Lung (tissue), 12 donors: ENCODE measurements around the gene RETREG1. TPM values are rescaled to one million over a fixed set of nuclear protein-coding genes. Genes with fewer than 3 reads are reported as not detected.

Source experiments
- ATAC-seq: fragments of 200-7000 bp; cut with Tn5 transposase; one replicate; pipeline ENCODE4 v1.9.1; 2020; ENCODE audit warnings: moderate number of reproducible peaks; ENCODE audit not compliant: insufficient read depth, low FRiP score
- DNase-seq, 3 donors: peaks; one replicate each; pipeline ENCODE4 v3.0.0-alpha.2; 2013 to 2017
- H3K27ac ChIP-seq, 2 donors: one replicate each; pipeline ENCODE4 v1.5.1; 2013; ENCODE audit warnings: mild to moderate bottlenecking in 2 of 2, moderate library complexity in 2 of 2, control low read depth in 1 of 2, inconsistent platforms in 1 of 2, low read depth in 1 of 2, low read length in 1 of 2
- H3K27me3 ChIP-seq, 3 donors: one replicate each; pipeline ENCODE4 v1.5.1; 2013; ENCODE audit warnings: low read length in 2 of 3; ENCODE audit not compliant: control insufficient read depth in 3 of 3, insufficient read depth in 3 of 3
- H3K36me3 ChIP-seq, 4 donors: one replicate each; pipeline ENCODE4 v1.5.1; 2013; ENCODE audit warnings: low read length in 4 of 4, mild to moderate bottlenecking in 1 of 4, moderate library complexity in 1 of 4; ENCODE audit not compliant: control insufficient read depth in 4 of 4, insufficient read depth in 4 of 4
- H3K4me1 ChIP-seq, 5 donors: one replicate each; pipeline ENCODE4 v1.5.1; 2013; ENCODE audit warnings: low read length in 5 of 5, mild to moderate bottlenecking in 2 of 5, moderate library complexity in 1 of 5; ENCODE audit not compliant: control insufficient read depth in 5 of 5, insufficient read depth in 5 of 5
- H3K4me3 ChIP-seq: one replicate; pipeline ENCODE4 v1.5.1; 2013; ENCODE audit warnings: mild to moderate bottlenecking, control low read depth, moderate library complexity
- H3K9ac ChIP-seq, 2 donors: one replicate each; pipeline ENCODE4 v1.5.1; 2013; ENCODE audit warnings: low read length in 2 of 2, control low read depth in 1 of 2; ENCODE audit not compliant: insufficient read depth in 1 of 2
- H3K9me3 ChIP-seq, 4 donors: one replicate each; pipeline ENCODE4 v1.5.1; 2013; ENCODE audit warnings: low read length in 3 of 4, mild to moderate bottlenecking in 1 of 4, moderate library complexity in 1 of 4; ENCODE audit not compliant: control insufficient read depth in 4 of 4, insufficient read depth in 3 of 4
- WGBS, 2 donors: extraction: QIAGEN DNeasy Blood & Tissue Kit; methylation state at CpG; one replicate each; pipeline ENCODE4 v1.1.7; 2013; 5-methylcytosine and 5-hydroxymethylcytosine counted together
- polyA plus RNA-seq, 2 donors: library from polyadenylated mRNA; stranded (reverse); fragments of 200-250 nt; gene quantifications; one replicate each; pipeline ENCODE4 v1.2.1, GENCODE V29; 2013
- total RNA-seq, 2 donors: library from RNA; depleted of rRNA in 1 of 2; stranded (reverse); fragments of >200 nt in 1 of 2; gene quantifications; one replicate each; pipeline ENCODE4 v1.2.1, GENCODE V29; 2014 to 2021
- TF ChIP-seq, protein P1 (sequence below): IDR thresholded peaks from 2 replicates; pipeline ENCODE4 v1.5.1; 2012; ENCODE audit warnings: mild to moderate bottlenecking; ENCODE audit errors: control extremely low read depth, extremely low read depth
- donor health status: control.
- donor health status: control.
- donor health status: Bipolar disorder and iron deficiency.
- donor health status: healthy.
- donor health status: DM: yes; HTN: yes; CAD: no.

The RETREG1 gene
- total and polyA plus RNA-seq, 4 donors: 6.8 to 19.5 (median 9.6) TPM

DNA sequence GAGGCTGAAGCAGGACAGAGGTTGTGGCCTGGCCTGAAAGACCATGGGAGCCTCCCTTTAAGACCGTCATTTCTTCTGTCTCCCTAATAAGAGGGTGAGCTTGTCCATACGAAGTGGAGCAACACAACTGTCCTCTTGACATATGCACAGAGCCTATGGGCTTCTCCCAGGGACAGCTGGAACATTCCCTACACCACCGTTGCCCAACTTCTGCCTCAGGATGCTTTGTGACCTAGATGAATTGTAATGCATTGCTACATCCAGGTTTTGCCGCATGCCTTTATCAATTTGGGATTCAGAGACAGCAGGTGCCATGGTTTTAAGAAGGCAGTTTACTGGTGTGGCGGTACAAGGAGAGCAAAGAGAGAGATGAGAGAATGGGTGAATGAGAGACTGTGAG, 116.8 kb downstream of the RETREG1 start:
- Histone ChIP-seq H3K27ac (peak overlapping the region in 1 of 2 donors; percentile 10), H3K9me3 (peaks cover 0 to 7% (median 1%) of the 10 kb centered on the region in 4 donors), H3K4me3 (no peak overlapping the region), H3K36me3 (no peaks in the 10 kb centered on the region), H3K4me1 (no peaks in the 10 kb centered on the region), H3K27me3 (no peaks in the 10 kb centered on the region), H3K9ac (no peak overlapping the region)
- no peak for DNase-seq
- TF ChIP-seq, protein P1, sequence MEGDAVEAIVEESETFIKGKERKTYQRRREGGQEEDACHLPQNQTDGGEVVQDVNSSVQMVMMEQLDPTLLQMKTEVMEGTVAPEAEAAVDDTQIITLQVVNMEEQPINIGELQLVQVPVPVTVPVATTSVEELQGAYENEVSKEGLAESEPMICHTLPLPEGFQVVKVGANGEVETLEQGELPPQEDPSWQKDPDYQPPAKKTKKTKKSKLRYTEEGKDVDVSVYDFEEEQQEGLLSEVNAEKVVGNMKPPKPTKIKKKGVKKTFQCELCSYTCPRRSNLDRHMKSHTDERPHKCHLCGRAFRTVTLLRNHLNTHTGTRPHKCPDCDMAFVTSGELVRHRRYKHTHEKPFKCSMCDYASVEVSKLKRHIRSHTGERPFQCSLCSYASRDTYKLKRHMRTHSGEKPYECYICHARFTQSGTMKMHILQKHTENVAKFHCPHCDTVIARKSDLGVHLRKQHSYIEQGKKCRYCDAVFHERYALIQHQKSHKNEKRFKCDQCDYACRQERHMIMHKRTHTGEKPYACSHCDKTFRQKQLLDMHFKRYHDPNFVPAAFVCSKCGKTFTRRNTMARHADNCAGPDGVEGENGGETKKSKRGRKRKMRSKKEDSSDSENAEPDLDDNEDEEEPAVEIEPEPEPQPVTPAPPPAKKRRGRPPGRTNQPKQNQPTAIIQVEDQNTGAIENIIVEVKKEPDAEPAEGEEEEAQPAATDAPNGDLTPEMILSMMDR: no peak
- no peak for ATAC-seq
- 89 to 94% methylated on average over 5 of the region's 5 CpGs for WGBS, 2 donors

DNA sequence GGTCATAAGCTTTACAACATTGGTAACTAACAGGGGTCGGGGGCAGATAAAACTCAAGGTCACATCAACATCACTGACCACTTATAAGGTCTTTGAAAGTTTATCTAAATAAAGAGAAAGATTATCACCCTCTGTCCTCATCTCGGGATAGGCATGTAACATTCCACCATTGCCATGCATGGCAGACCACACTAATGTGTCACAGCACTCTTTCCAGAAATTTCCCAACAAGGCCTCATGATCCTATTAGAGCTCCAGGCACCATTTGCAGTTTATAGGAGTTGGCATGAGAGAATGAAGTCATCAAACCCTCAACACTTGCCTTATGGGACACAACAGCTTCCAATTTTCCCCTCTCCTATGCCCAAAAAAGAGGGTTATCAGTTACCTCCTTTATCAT, 119.3 kb downstream of the RETREG1 start:
- DNase-seq (no peak), ATAC-seq (no peak)
- Histone ChIP-seq H3K4me1 (peaks cover 0 to 7% (median 0%) of the 10 kb centered on the region in 5 donors), H3K4me3 (no peak overlapping the region), H3K27ac (peak overlapping the region in 1 of 2 donors; percentile 81), H3K9ac (no peak overlapping the region), H3K27me3 (no peaks in the 10 kb centered on the region), H3K9me3 (peaks cover 0 to 10% (median 2%) of the 10 kb centered on the region in 4 donors), H3K36me3 (no peaks in the 10 kb centered on the region)
- TF ChIP-seq, protein P1: no peak
- 71 to 90% methylated on average over 2 of the region's 2 CpGs for WGBS, 2 donors

DNA sequence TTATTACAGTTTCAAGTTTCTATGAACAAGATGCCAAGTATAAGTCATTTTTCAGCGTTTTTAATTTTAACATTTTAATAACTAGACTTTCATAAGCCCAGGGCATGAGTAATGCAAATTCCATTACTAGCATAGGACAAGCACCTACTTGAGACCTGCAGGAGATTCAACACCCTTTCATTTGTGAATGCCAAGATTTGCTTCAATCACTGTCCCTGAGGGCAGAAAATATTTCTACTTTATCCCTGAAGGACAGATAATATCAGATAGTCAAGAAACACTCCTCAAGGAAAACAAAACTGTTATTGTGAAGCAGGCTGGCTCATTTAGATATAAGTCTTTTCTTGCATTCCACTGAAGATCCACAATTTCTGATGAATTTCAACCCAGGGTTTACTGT, 123.5 kb downstream of the RETREG1 start:
- peak overlapping the region in 1 of 2 donors; percentile 77 for H3K27ac ChIP-seq
- DNase-seq (no peak), ATAC-seq (peak; percentile 49)
- 66 to 78% methylated on average over 1 of the region's 1 CpG for WGBS, 2 donors
- H3K27me3 ChIP-seq: no peaks in the 10 kb centered on the region
- H3K36me3 ChIP-seq: no peaks in the 10 kb centered on the region
- H3K9me3 ChIP-seq: peaks cover 0 to 10% (median 2%) of the 10 kb centered on the region in 4 donors
- TF ChIP-seq, protein P1: no peak
- H3K4me1 ChIP-seq: peaks cover 0 to 12% (median 0%) of the 10 kb centered on the region in 5 donors
- no peak overlapping the region for H3K4me3 ChIP-seq
- no peak overlapping the region for H3K9ac ChIP-seq
